Gastrocnemius medialis (tissue), 4 donors: ENCODE measurements around the gene KCNIP3. TPM values are rescaled to one million over a fixed set of nuclear protein-coding genes. Genes with fewer than 3 reads are reported as not detected.

Experiments used
- ATAC-seq, 2 donors: fragments of 150-250 bp; one replicate each; pipeline ENCODE4 v1.9.1; 2016
- DNase-seq, 2 donors: peaks; one replicate each; pipeline ENCODE4 v3.0.0-alpha.2; 2019
- H3K27ac ChIP-seq, 4 donors: fragments of 200-600 bp; sonication (generic); 1 replicate in 1 of 4; 2 replicates in 3 of 4; pipeline ENCODE4 v1.5.1; 2016 to 2018; ENCODE audit warnings: mild to moderate bottlenecking in 2 of 4, moderate library complexity in 1 of 4
- H3K27me3 ChIP-seq, 3 donors: fragments of 200-600 bp; sonication (generic) in 2 of 3; 1 replicate in 1 of 3; 2 replicates in 2 of 3; pipeline versions ENCODE4 v1.5.1 to v1.6.0; 2016 to 2019; ENCODE audit warnings: mild to moderate bottlenecking in 1 of 3, moderate library complexity in 1 of 3
- H3K36me3 ChIP-seq, 2 donors: fragments of 200-600 bp; sonication (generic) in 1 of 2; one replicate each; pipeline ENCODE4 v1.5.1; 2017 to 2018
- H3K4me1 ChIP-seq, 2 donors: fragments of 200-600 bp; sonication (generic) in 1 of 2; one replicate each; pipeline ENCODE4 v1.5.1; 2016 to 2017; ENCODE audit warnings: mild to moderate bottlenecking in 2 of 2
- H3K4me3 ChIP-seq, 4 donors: fragments of 200-600 bp; sonication (generic) in 3 of 4; 1 replicate in 1 of 4; 2 replicates in 3 of 4; pipeline ENCODE4 v1.5.1; 2016 to 2019; ENCODE audit warnings: mild to moderate bottlenecking in 2 of 4
- H3K9me3 ChIP-seq, 3 donors: fragments of 200-600 bp; sonication (generic) in 2 of 3; 1 replicate in 1 of 3; 2 replicates in 2 of 3; pipeline ENCODE4 v1.5.1; 2016 to 2019
- CTCF ChIP-seq, 5 experiments: fragments of 450-650 bp in 3 of 5; fragments of 200-600 bp in 2 of 5; sonication (generic) in 2 of 5; IDR thresholded peaks in 4 of 5; conservative IDR thresholded peaks in 1 of 5; 1 replicate in 4 of 5; 2 replicates in 1 of 5; pipeline ENCODE4 v1.5.1; 2016 to 2019; ENCODE audit warnings: antibody characterized with exemption in 5 of 5, mild to moderate bottlenecking in 3 of 5, moderate library complexity in 3 of 5
- POLR2A ChIP-seq, 2 donors: fragments of 450-650 bp; IDR thresholded peaks; one replicate each; pipeline ENCODE4 v1.6.1; 2017; ENCODE audit warnings: antibody characterized with exemption in 2 of 2, mild to moderate bottlenecking in 2 of 2, moderate library complexity in 2 of 2
- in situ Hi-C, 4 donors: fragments of 200-750 bp; cut with MboI; loops; one replicate each; pipeline versions ENCODE4 v1.15.0 to v1.8.0; 2017; ENCODE audit warnings: low sequenced_read_pairs in 4 of 4
- intact Hi-C: fragments of 100-400 bp; cut with DNase I; formaldehyde crosslinking; loops from one replicate; pipeline ENCODE4 v1.15.1; 2023; ENCODE audit warnings: low total_unique reads
- total RNA-seq, 4 donors: library from RNA; depleted of rRNA; stranded (reverse); fragments of >200 nt; gene quantifications; one replicate each; pipeline versions ENCODE4 v1.1.0 to v1.2.3, GENCODE V29; 2016

The KCNIP3 gene
- total RNA-seq, 4 donors from 2014 or later: 0.55 to 2.9 (median 1.0) TPM

- H3K36me3 ChIP-seq: no peaks in the 10 kb centered on the region
- in situ Hi-C loops (no loop called here), intact Hi-C loops (no loop called here)
- H3K27ac ChIP-seq: no peak overlapping the region
- TF ChIP-seq POLR2A (IDR thresholded peaks at IDR 0.05) (no peak), CTCF (IDR thresholded peaks at IDR 0.05 in 4 of 5, conservative IDR thresholded peaks at IDR 0.05 in 1 of 5) (no peak)
- H3K9me3 ChIP-seq: no peaks in the 10 kb centered on the region
- no peaks in the 10 kb centered on the region for H3K4me1 ChIP-seq
- no peaks in the 10 kb centered on the region for H3K27me3 ChIP-seq
- no peak for DNase-seq
- H3K4me3 ChIP-seq: no peak overlapping the region
- ATAC-seq: no peak
These were observed 75.7 kb downstream of the KCNIP3 start for GRCh38 chr2:95372845-95373244.

GRCh38 chr2:95374029-95374428 lies 76.9 kb downstream of the KCNIP3 start:
- H3K9me3 ChIP-seq: no peaks in the 10 kb centered on the region
- intact Hi-C loops: no loop called here
- no peak overlapping the region for H3K4me3 ChIP-seq
- H3K4me1 ChIP-seq: no peaks in the 10 kb centered on the region
- TF ChIP-seq CTCF (IDR thresholded peaks at IDR 0.05 in 4 of 5, conservative IDR thresholded peaks at IDR 0.05 in 1 of 5) (no peak), POLR2A (IDR thresholded peaks at IDR 0.05) (no peak)
- DNase-seq (no peak), ATAC-seq (no peak)
- in situ Hi-C loops: no loop called here
- no peak overlapping the region for H3K27ac ChIP-seq
- no peaks in the 10 kb centered on the region for H3K36me3 ChIP-seq
- no peaks in the 10 kb centered on the region for H3K27me3 ChIP-seq

GRCh38 chr2:95374451-95374920 lies 77.3 kb downstream of the KCNIP3 start:
- H3K9me3 ChIP-seq: no peaks in the 10 kb centered on the region
- no peak for ATAC-seq
- no peaks in the 10 kb centered on the region for H3K4me1 ChIP-seq
- DNase-seq: no peak
- in situ Hi-C loops (no loop called here), intact Hi-C loops (no loop called here)
- no peaks in the 10 kb centered on the region for H3K36me3 ChIP-seq
- TF ChIP-seq POLR2A (IDR thresholded peaks at IDR 0.05) (no peak), CTCF (IDR thresholded peaks at IDR 0.05 in 4 of 5, conservative IDR thresholded peaks at IDR 0.05 in 1 of 5) (no peak)
- no peak overlapping the region for H3K27ac ChIP-seq
- H3K4me3 ChIP-seq: no peak overlapping the region
- no peaks in the 10 kb centered on the region for H3K27me3 ChIP-seq

GRCh38 chr2:95374921-95375471 lies 77.8 kb downstream of the KCNIP3 start:
- ATAC-seq: no peak
- H3K4me1 ChIP-seq: no peaks in the 10 kb centered on the region
- no peak overlapping the region for H3K4me3 ChIP-seq
- no peak for TF ChIP-seq CTCF (IDR thresholded peaks at IDR 0.05 in 4 of 5, conservative IDR thresholded peaks at IDR 0.05 in 1 of 5)
- no peak for TF ChIP-seq POLR2A (IDR thresholded peaks at IDR 0.05)
- no peaks in the 10 kb centered on the region for H3K9me3 ChIP-seq
- in situ Hi-C loops (no loop called here), intact Hi-C loops (no loop called here)
- H3K36me3 ChIP-seq: no peaks in the 10 kb centered on the region
- H3K27ac ChIP-seq: no peak overlapping the region
- H3K27me3 ChIP-seq: no peaks in the 10 kb centered on the region
- DNase-seq: no peak
